Measurements from ENCODE around the gene CASZ1. TPM values are rescaled to one million over a fixed set of nuclear protein-coding genes. Genes with fewer than 3 reads are reported as not detected.
A peak's percentile ranks its signal among the peaks of the same experiment; 100 is the strongest.

The CASZ1 gene
- total and polyA plus RNA-seq, 5 experiments from 2014 or later, result 0.60 to 13.0 (median 1.4) TPM

- Mint-ChIP-seq H3K4me1 (no peaks in the 10 kb centered on the region), H3K27ac (peak overlapping the region in 2 of 10 donors; percentile 1 to 43), H3K9me3 (no peaks in the 10 kb centered on the region), H3K27me3 (no peaks in the 10 kb centered on the region), H3K4me3 (no peak overlapping the region), H3K36me3 (peaks cover 0 to 58% (median 14%) of the 10 kb centered on the region in 3 donors)
- POLR2A ChIA-PET, result no interaction called here
- DNase-seq, result no peak
- ATAC-seq, result no peak
These were observed 171.4 kb downstream of the CASZ1 start for GRCh38 chr1:10625076-10625475.

- no peaks in the 10 kb centered on the region for H3K27me3 Mint-ChIP-seq
- no peak overlapping the region for H3K4me3 Mint-ChIP-seq
- ATAC-seq, result no peak
- H3K27ac Mint-ChIP-seq, result peak overlapping the region in 2 of 10 donors; percentile 19 to 71
- DNase-seq, result no peak
- H3K9me3 Mint-ChIP-seq, result no peaks in the 10 kb centered on the region
- POLR2A ChIA-PET, result no interaction called here
- peaks cover 0 to 57% (median 14%) of the 10 kb centered on the region in 3 donors for H3K36me3 Mint-ChIP-seq
- H3K4me1 Mint-ChIP-seq, result no peaks in the 10 kb centered on the region
These were observed 172.0 kb downstream of the CASZ1 start for GRCh38 chr1:10624256-10625050.

GRCh38 chr1:10623686-10624145 is 172.7 kb downstream of the CASZ1 start:
- Mint-ChIP-seq H3K9me3 (no peaks in the 10 kb centered on the region), H3K4me1 (no peaks in the 10 kb centered on the region), H3K4me3 (no peak overlapping the region), H3K36me3 (peaks cover 0 to 52% (median 12%) of the 10 kb centered on the region in 3 donors), H3K27ac (peak overlapping the region in 1 of 10 donors; percentile 19), H3K27me3 (no peaks in the 10 kb centered on the region)
- POLR2A ChIA-PET, result interaction anchor here (0.5 kb wide), 1 partner anchor 125 kb away, joined by 3 read pairs; no protein-coding TSS in a partner anchor
- DNase-seq (no peak), ATAC-seq (no peak)

- POLR2A ChIA-PET, result interaction anchor here (0.5 kb wide), 1 partner anchor 124 kb away, joined by 3 read pairs; no protein-coding TSS in a partner anchor
- no peak overlapping the region for H3K4me3 Mint-ChIP-seq
- no peaks in the 10 kb centered on the region for H3K4me1 Mint-ChIP-seq
- ATAC-seq (no peak), DNase-seq (no peak)
- H3K36me3 Mint-ChIP-seq, result peaks cover 0 to 47% (median 13%) of the 10 kb centered on the region in 3 donors
- no peaks in the 10 kb centered on the region for H3K27me3 Mint-ChIP-seq
- H3K27ac Mint-ChIP-seq, result no peak overlapping the region
- no peaks in the 10 kb centered on the region for H3K9me3 Mint-ChIP-seq
These were observed 173.3 kb downstream of the CASZ1 start for GRCh38 chr1:10622910-10623685.

GRCh38 chr1:10621906-10622305 is 174.5 kb downstream of the CASZ1 start:
- Mint-ChIP-seq H3K9me3 (no peaks in the 10 kb centered on the region), H3K27me3 (no peaks in the 10 kb centered on the region), H3K4me1 (no peaks in the 10 kb centered on the region), H3K36me3 (peaks cover 0 to 51% (median 13%) of the 10 kb centered on the region in 3 donors), H3K27ac (peak overlapping the region in 1 of 10 donors; percentile 47), H3K4me3 (no peak overlapping the region)
- POLR2A ChIA-PET, result interaction anchor here (0.5 kb wide), 1 partner anchor 45 kb away, joined by 4 read pairs; no protein-coding TSS in a partner anchor
- DNase-seq, result no peak
- no peak for ATAC-seq

- Mint-ChIP-seq H3K4me1 (no peaks in the 10 kb centered on the region), H3K27ac (no peak overlapping the region), H3K4me3 (no peak overlapping the region), H3K36me3 (peaks cover 0 to 49% (median 13%) of the 10 kb centered on the region in 3 donors), H3K9me3 (no peaks in the 10 kb centered on the region), H3K27me3 (no peaks in the 10 kb centered on the region)
- DNase-seq, result no peak
- POLR2A ChIA-PET, result no interaction called here
- ATAC-seq, result no peak
These were observed 175.7 kb downstream of the CASZ1 start for GRCh38 chr1:10620776-10621175.

GRCh38 chr1:10617931-10618885 is 178.2 kb downstream of the CASZ1 start:
- ATAC-seq (no peak), DNase-seq (no peak)
- H3K9me3 Mint-ChIP-seq, result no peaks in the 10 kb centered on the region
- no peaks in the 10 kb centered on the region for H3K4me1 Mint-ChIP-seq
- POLR2A ChIA-PET, result no interaction called here
- peaks cover 0 to 47% (median 15%) of the 10 kb centered on the region in 3 donors for H3K36me3 Mint-ChIP-seq
- H3K4me3 Mint-ChIP-seq, result no peak overlapping the region
- no peak overlapping the region for H3K27ac Mint-ChIP-seq
- no peaks in the 10 kb centered on the region for H3K27me3 Mint-ChIP-seq

GRCh38 chr1:10617318-10617717 is 179.1 kb downstream of the CASZ1 start:
- no peak for ATAC-seq
- H3K4me3 Mint-ChIP-seq, result no peak overlapping the region
- DNase-seq, result no peak
- peaks cover 0 to 38% (median 9%) of the 10 kb centered on the region in 3 donors for H3K36me3 Mint-ChIP-seq
- no peaks in the 10 kb centered on the region for H3K9me3 Mint-ChIP-seq
- H3K27me3 Mint-ChIP-seq, result no peaks in the 10 kb centered on the region
- H3K4me1 Mint-ChIP-seq, result no peaks in the 10 kb centered on the region
- POLR2A ChIA-PET, result no interaction called here
- peak overlapping the region in 1 of 10 donors; percentile 35 for H3K27ac Mint-ChIP-seq

GRCh38 chr1:10616696-10617095 is 179.8 kb downstream of the CASZ1 start:
- no peak overlapping the region for H3K27ac Mint-ChIP-seq
- H3K9me3 Mint-ChIP-seq, result no peaks in the 10 kb centered on the region
- H3K4me1 Mint-ChIP-seq, result no peaks in the 10 kb centered on the region
- no peaks in the 10 kb centered on the region for H3K27me3 Mint-ChIP-seq
- DNase-seq (no peak), ATAC-seq (no peak)
- no peak overlapping the region for H3K4me3 Mint-ChIP-seq
- POLR2A ChIA-PET, result no interaction called here
- H3K36me3 Mint-ChIP-seq, result peaks cover 0 to 33% (median 7%) of the 10 kb centered on the region in 3 donors

GRCh38 chr1:10615932-10616671 is 180.3 kb downstream of the CASZ1 start:
- Mint-ChIP-seq H3K4me1 (no peaks in the 10 kb centered on the region), H3K4me3 (peak overlapping the region in 1 of 10 donors; percentile 40), H3K9me3 (no peaks in the 10 kb centered on the region), H3K27me3 (no peaks in the 10 kb centered on the region), H3K27ac (peak overlapping the region in 1 of 10 donors; percentile 44), H3K36me3 (peaks cover 0 to 28% (median 7%) of the 10 kb centered on the region in 3 donors)
- DNase-seq, result no peak
- POLR2A ChIA-PET, result no interaction called here
- ATAC-seq, result no peak

- Mint-ChIP-seq H3K36me3 (peaks cover 0 to 25% (median 7%) of the 10 kb centered on the region in 3 donors), H3K27me3 (no peaks in the 10 kb centered on the region), H3K27ac (peak overlapping the region in 1 of 10 donors; percentile 44), H3K9me3 (no peaks in the 10 kb centered on the region), H3K4me3 (peak overlapping the region in 1 of 10 donors; percentile 40), H3K4me1 (no peaks in the 10 kb centered on the region)
- no peak for DNase-seq
- POLR2A ChIA-PET, result no interaction called here
- ATAC-seq, result no peak
These were observed 181.1 kb downstream of the CASZ1 start for GRCh38 chr1:10615332-10615731.
